Activated naive CD8-positive, alpha-beta T cell treated with anti-CD3 and anti-CD28 coated beads, Interleukin-2, amount 10 ng/mL, durations not matched to agents 7 days and 5 days (primary cell): ENCODE measurements around the gene CXCR6. TPM values are rescaled to one million over a fixed set of nuclear protein-coding genes. Genes with fewer than 3 reads are reported as not detected.
"Not testable (repeated sequence)": the region's sequence is repeated elsewhere in the genome, so short reads cannot be mapped to it uniquely, and the experiment has no call there.

Experiments
- ATAC-seq: fragments of 150-1000 bp; cut with Tn5 transposase; one replicate; pipeline ENCODE4 v1.10.0; 2021; ENCODE audit warnings: low read depth, moderate library complexity
- POLR2A ChIA-PET: fragments of 350-600 bp; sonication (Branson Sonifier 250); formaldehyde crosslinking; loops from one replicate; lab custom pipeline; 2021; ENCODE audit warnings: antibody characterized with exemption; lab: Charles Lee
- DNase-seq: peaks from one replicate; pipeline ENCODE4 v3.0.0; 2021
- H3K27ac Mint-ChIP-seq: one replicate; pipeline ENCODE4 v1.8.0; 2022; ENCODE audit warnings: mild to moderate bottlenecking, mixed read lengths
- H3K27me3 Mint-ChIP-seq: one replicate; pipeline ENCODE4 v1.8.0; 2022; ENCODE audit warnings: mild to moderate bottlenecking, moderate library complexity, mixed read lengths
- H3K36me3 Mint-ChIP-seq: one replicate; pipeline ENCODE4 v1.8.0; 2021; ENCODE audit warnings: mild to moderate bottlenecking, mixed read lengths
- H3K4me1 Mint-ChIP-seq: one replicate; pipeline ENCODE4 v1.8.0; 2021; ENCODE audit warnings: mixed read lengths
- H3K4me3 Mint-ChIP-seq: one replicate; pipeline ENCODE4 v1.8.0; 2022; ENCODE audit warnings: mild to moderate bottlenecking, moderate library complexity, mixed read lengths
- H3K9me3 Mint-ChIP-seq: one replicate; pipeline ENCODE4 v1.8.0; 2021; ENCODE audit warnings: mixed read lengths
- total RNA-seq, 2 experiments: library from RNA; stranded (reverse); gene quantifications; one replicate each; pipeline ENCODE4 v1.2.3, GENCODE V29; 2021

The CXCR6 gene
- total RNA-seq, 2 experiments from 2014 or later = 12.4 to 13.5 TPM

DNA sequence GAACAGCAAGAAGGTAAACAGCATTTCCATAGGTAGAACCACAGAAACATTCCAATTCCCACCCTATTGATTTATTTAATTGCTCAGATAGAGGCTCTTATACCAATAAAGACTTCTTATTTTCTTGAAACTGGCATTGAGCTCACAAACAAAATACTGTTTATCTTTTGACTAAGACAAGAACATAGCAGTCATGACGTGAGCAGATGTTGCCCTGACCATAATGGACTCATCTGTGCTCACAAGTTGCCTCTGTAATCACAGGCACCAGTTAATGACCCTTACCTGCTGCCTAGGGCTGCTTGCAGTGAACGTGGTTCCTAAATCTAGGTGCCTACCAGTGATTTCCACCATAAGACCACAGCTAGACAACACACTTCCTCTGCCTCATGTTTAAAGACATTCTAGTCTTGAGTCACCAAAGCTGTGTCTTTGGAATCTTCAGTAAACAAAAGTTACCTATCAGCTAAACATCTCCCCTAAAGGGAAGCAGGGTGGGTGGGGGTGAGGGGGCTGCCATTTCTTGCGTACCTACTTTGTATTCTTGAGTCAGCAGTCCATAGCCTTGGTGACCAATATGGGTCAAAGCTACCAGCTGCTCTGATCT is 50.3 kb downstream of the CXCR6 start:
- Mint-ChIP-seq H3K4me1 (peaks cover 56% of the 10 kb centered on the region), H3K9me3 (no peaks in the 10 kb centered on the region), H3K36me3 (peaks cover 35% of the 10 kb centered on the region), H3K4me3 (peak overlapping the region; percentile 78), H3K27me3 (peaks cover 8% of the 10 kb centered on the region), H3K27ac (peak overlapping the region; percentile 81)
- POLR2A ChIA-PET = interaction anchor here (0.9 to 6.5 kb wide), 8 partner anchors 15 to 104 kb away, joined by 3 to 85 read pairs (median 10); partner anchors contain the start of gene CXCR6
- ATAC-seq (peak; percentile 9), DNase-seq (no peak)

DNA sequence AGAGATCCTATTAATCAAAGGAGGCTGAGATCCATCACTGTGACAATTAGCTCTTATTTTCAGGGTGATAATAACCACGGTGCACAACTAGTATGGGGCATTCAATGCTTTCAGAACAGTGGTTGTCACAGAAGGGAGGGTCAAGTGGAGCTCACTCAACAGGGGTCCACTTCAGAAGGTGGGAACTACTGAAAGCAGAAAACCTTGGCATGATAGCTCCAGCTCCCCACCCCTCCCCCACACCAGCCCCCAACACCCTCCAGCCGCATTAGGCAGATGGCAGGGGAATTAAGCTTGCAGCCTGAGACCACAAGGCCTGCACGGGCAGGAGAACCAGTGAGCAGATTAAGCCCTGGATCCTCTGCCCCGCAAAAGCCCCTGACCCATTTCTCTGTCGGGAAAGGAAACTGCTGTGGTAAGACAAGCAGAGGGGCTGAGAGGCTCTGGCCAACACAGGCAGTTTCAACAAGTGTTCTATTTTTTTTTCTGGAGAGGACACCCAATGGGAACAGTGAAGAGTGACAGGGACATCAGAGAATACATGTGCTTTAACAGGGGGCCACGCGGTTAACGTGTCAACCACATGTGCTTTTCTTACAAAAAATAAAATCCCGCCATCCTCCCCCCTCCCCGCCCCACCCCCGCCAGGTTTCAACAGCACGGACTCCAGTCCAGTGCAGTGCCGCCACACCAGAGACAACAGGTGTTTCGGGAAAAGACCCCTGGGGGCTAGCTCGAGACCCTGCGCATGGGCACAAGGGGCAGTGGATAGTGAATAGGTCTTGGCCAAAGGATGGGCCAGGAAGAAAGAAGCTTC is 51.4 kb downstream of the CXCR6 start:
- Mint-ChIP-seq H3K27ac (peak overlapping the region; percentile 90), H3K27me3 (peaks cover 15% of the 10 kb centered on the region), H3K4me3 (peak overlapping the region; percentile 93), H3K36me3 (peaks cover 29% of the 10 kb centered on the region), H3K9me3 (no peaks in the 10 kb centered on the region), H3K4me1 (peaks cover 51% of the 10 kb centered on the region)
- ATAC-seq (peak; percentile 53), DNase-seq (peak; percentile 67)
- POLR2A ChIA-PET = interaction anchor here (0.6 to 6.5 kb wide), 11 partner anchors 16 to 110 kb away, joined by 3 to 85 read pairs (median 9); partner anchors contain the start of gene CXCR6

GRCh38 chr3:45995236-45996192 is 52.2 kb downstream of the CXCR6 start, which contains the start of gene FYCO1:
FYCO1 (minus strand) TSS chr3:45995824; CDS start chr3:45984910, 10,914 bp downstream.
- ATAC-seq (peak; percentile 83), DNase-seq (peak; percentile 89)
- H3K4me3 Mint-ChIP-seq = peak within 1 kb of the TSS; percentile 93
- H3K36me3 Mint-ChIP-seq = peaks cover 28% of the 10 kb centered on the region
- POLR2A ChIA-PET = interaction anchor here (0.6 to 6.5 kb wide), 10 partner anchors 15 to 70 kb away, joined by 3 to 85 read pairs (median 10); partner anchors contain the start of gene CXCR6
- H3K4me1 Mint-ChIP-seq = peaks cover 43% of the 10 kb centered on the region
- H3K27ac Mint-ChIP-seq = peak within 1 kb of the TSS; percentile 90
- peaks cover 16% of the 10 kb centered on the region for H3K27me3 Mint-ChIP-seq
- H3K9me3 Mint-ChIP-seq = no peaks in the 10 kb centered on the region

DNA sequence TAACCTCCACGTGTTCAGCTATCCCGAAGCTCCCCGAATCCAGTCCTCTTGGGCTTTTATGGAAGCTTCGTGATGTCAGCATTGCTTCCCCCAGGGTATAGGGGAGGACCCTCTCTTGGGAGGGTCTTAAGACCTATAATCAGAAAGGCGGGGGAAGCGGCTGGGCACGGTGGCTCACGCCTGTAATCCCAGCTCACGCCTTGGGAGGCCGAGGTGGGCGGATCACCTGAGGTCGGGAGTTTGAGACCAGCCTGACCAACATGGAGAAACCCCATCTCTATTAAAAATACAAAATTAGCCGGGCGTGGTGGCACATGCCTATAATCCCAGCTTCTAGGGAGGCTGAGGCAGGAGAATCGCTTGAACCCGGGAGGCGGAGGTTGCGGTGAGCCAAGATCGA is 54.2 kb downstream of the CXCR6 start:
- H3K36me3 Mint-ChIP-seq = peaks cover 21% of the 10 kb centered on the region
- not testable (repeated sequence) for H3K9me3 Mint-ChIP-seq, ATAC-seq, DNase-seq, H3K27ac Mint-ChIP-seq, H3K4me3 Mint-ChIP-seq
- H3K27me3 Mint-ChIP-seq = peaks cover 17% of the 10 kb centered on the region
- POLR2A ChIA-PET = interaction anchor here (6.5 kb wide), 1 partner anchor 19 kb away, joined by 85 read pairs; no protein-coding TSS in a partner anchor
- peaks cover 30% of the 10 kb centered on the region for H3K4me1 Mint-ChIP-seq

DNA sequence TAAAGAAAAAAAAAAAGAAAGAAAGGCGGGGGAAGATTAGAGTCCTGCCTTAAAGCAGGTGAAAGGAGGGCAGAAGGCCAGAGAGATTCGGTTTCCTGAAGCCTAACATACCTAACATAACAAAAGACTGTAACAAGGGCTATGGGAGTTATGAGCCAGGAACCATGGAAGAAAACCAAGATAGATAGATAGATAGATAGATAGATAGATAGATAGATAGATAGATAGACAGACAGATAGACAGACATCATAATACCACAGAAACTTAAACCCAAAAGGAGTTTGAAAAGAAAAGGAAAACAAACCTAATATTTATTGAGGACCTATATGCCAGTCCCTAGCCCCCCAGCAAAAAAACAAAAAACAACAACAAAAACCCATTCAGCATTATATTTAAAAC is 54.7 kb downstream of the CXCR6 start:
- Mint-ChIP-seq H3K27ac (no peak overlapping the region), H3K9me3 (peaks cover 1% of the 10 kb centered on the region), H3K4me3 (no peak overlapping the region), H3K27me3 (peaks cover 17% of the 10 kb centered on the region), H3K4me1 (peaks cover 25% of the 10 kb centered on the region), H3K36me3 (peaks cover 18% of the 10 kb centered on the region)
- DNase-seq = no peak
- POLR2A ChIA-PET = no interaction called here
- ATAC-seq = no peak

Other genes with a start within 250 kb of the CXCR6 start
- gene SLC6A20, start 146.9 kb upstream of the CXCR6 start, total RNA-seq = not detected
- gene LZTFL1, start 101.3 kb upstream of the CXCR6 start, total RNA-seq = 1 to 10 TPM; 8.0 to 8.4 TPM
- 10 to 100 TPM; 19.4 to 21.6 TPM for gene CCR9, start 56.9 kb upstream of the CXCR6 start, total RNA-seq
- gene FYCO1, start 52.4 kb downstream of the CXCR6 start, total RNA-seq = 10 to 100 TPM; 37.9 to 39.1 TPM
- gene XCR1, start 84.0 kb downstream of the CXCR6 start, total RNA-seq = not detected